Stimulated activated CD8-positive, alpha-beta memory T cell treated with anti-CD3 and anti-CD28 coated beads, Interleukin-15, amount 100 ng/mL, for 48 hours (primary cell): ENCODE results near the gene PCIF1.
"Not testable (repeated sequence)": the region's sequence is repeated elsewhere in the genome, so short reads cannot be mapped to it uniquely, and the experiment has no call there.

ENCODE experiments used
- DNase-seq, 2 donors: peaks; one replicate each; pipeline ENCODE4 v3.0.0-alpha.2; 2020; ENCODE audit warnings: low read depth in 2 of 2

The PCIF1 gene

DNA sequence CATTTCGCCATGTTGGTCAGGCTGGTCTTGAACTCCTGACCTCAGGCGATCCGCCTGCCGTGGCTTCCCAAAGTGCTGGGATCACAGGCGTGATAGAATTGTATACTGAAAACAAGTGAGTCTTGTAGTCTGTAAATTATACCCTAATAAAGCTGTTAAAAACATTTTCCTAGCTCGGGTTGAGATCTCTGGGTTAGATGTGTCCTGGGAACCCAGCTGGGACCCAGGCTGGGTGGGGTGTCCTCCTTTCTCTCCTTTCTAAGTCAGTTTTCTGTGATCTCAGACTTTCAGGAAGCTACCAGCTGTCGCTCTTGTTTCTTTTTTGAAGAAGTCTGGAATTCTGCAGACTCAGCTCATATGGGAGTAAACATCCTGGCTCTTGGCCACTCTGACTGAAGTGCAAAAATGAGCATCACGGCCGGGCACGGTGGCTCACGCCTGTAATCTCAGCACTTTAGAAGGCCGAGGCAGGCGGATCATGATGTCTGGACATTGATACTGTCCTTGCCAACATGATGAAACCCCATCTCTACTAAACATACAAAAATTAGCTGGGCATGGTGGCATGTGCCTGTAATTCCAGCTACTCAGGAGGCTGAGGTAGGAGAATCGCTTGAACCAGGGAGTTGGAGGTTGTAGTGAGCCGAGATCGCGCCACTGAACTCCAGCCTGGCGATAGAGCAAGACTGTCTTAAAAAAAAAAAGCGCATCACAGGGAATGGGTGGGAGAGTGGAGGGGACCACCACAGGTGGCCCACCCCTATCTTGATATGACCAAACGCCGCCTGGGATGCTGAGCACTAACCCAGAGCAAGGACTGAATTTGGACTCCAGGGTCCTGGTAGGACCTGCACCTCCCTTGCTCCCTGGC lies 9.9 kb upstream of the PCIF1 start:
- no peak for DNase-seq

DNA sequence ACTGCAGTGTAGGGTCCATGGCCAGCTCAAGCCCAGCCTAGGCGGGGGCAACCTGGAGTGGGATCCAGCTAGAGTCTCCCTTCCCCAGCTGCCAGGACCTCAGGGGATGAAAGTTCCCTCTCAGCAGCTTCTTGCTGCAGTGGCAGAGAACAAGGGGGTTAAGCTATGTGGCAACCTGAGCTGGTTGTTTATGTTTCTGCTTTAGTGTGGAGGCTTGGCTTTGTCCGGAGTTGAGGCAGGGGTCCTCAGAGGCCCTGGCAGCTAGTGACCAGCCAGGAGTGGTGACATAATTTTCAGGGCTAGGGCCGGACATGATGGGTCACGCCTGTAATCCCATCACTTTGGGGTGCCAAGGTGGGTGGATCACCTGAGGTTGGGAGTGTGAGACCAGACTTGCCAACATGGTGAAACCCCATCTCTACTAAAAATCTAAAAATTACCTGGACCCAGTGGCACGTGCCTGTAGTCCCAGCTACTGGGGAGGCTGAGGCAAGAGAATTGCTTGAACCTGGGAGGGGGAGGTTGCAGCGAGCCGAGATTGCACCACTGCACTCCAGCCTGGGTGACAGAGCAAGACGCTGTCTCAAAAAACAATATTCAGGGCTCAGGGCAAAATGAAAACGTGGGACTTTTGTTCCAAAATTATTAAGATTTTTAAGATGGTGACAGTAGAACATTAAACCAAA lies 8.5 kb upstream of the PCIF1 start:
- DNase-seq = no peak

DNA sequence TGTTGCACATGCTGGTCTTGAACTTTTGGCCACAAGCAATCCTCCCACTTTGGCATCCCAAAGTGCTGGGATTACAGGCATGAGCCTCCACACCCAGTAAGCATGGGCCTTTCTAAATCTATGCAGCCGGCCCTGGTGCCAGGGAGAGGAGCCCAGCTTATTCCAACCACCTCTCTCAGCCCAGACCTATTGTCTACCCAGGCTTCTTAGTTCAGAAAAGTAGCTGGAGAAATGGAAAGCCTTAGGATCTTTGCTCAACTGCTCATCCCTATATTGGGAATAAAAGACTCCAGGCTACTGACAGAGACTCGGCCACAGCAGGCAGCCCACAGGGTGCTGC lies 7.8 kb upstream of the PCIF1 start:
- DNase-seq = no peak

DNA sequence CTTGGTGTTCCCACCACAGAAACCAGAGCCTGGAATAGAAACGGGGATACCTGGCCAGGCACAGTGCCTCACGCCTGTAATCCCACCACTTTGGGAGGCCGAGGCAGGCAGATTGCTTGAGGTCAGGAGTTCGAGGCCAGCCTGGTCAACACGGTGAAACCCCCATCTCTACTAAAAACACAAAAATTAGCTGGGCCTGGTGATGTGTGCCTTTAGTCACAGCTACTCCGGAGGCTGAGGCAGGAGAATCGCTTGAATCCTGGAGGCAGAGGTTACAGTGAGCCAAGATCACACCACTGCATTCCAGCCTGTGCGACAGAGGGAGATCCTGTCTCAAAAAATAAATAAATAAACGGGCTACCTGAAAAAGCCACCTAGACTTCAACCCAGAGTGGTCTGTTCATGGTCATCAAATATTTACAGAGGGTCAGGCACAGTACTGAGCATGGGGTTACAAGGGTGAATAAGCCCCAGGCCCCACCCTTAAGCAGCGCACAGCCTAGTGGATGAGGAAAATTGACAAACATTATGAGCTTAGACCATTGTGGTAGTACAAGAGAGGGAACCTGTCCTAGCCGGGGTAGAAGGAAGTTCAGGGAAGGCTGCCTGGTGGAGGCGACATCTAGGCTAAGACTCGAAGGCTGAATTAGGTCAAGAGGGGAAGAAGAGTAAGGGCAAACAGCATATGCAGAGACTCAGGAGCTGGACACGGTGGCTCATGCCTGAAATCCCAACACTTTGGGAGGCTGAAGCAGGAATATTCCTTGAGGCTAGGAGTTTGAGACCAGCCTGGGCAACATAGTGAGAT lies 7.2 kb upstream of the PCIF1 start:
- DNase-seq = no peak

DNA sequence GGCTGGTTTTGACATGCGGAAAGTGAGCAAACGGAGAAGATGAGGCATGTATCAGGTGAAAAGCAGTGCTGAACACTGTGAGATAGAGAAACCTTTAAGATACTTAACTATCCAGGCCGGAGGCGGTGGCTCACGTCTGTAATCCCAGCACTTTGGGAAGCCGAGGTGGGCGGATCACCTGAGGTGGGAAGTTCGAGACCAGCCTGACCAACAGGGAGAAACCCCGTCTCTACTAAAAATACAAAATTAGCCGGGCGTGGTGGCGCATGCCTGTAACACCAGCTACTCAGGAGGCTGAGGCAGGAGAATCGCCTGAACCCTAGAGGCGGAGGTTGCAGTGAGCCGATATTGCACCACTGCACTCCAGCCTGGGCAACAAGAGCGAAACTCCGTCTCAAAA lies 2.8 kb upstream of the PCIF1 start:
- not testable (repeated sequence) for DNase-seq

GRCh38 chr20:45933266-45934045 lies 1.0 kb upstream of the PCIF1 start:
- peak; percentile 39 to 42 for DNase-seq

DNA sequence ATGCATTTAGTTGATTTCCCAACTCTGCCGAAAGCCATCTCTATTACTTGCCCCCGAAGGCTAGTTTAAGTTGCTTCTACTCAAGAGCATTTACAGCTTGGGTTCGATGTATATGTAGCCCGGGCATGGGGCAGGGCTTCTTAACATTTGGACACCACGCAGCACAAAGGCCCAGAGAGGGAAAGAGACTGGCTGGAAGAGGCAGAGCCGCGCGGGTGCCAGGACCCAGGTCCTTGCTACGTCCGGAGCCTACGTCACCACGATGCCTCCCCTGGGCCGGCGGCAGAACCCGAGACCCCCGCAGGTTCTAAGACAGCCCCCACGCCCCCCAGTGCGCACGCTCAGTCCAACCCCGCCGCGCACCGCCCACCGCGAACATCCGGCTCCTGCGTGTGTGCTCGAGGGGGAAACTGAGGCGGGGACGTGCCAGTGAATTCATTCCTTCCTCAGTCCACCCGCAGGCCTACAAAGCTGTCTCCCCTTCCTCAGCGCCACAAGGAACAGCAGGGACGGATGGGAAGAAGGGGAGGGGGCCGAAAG lies 367 bp upstream of the PCIF1 start:
- DNase-seq = peak in 1 of 2 donors; percentile 25

- no peak for DNase-seq
These were observed 1.0 kb downstream of the PCIF1 start for GRCh38 chr20:45935416-45936046.

DNA sequence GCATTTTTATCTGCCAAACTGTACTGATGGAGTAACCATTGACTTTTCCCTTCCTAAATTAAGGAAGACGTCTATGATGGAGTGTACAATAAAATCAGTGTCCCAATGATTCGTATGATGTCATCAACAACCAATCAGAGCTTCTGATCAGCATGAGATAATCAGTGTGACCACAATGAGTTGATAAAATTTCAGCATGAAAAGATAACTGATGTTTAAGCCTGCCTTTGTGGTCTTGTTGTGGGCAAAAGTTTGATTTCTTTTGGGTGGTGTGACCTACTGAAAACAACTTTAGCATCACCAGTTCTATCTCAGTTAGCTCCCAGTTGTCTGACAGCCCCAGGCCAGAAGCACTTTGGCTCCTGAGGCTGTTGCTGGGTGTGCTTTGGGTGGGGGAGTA lies 3.3 kb downstream of the PCIF1 start:
- no peak for DNase-seq

DNA sequence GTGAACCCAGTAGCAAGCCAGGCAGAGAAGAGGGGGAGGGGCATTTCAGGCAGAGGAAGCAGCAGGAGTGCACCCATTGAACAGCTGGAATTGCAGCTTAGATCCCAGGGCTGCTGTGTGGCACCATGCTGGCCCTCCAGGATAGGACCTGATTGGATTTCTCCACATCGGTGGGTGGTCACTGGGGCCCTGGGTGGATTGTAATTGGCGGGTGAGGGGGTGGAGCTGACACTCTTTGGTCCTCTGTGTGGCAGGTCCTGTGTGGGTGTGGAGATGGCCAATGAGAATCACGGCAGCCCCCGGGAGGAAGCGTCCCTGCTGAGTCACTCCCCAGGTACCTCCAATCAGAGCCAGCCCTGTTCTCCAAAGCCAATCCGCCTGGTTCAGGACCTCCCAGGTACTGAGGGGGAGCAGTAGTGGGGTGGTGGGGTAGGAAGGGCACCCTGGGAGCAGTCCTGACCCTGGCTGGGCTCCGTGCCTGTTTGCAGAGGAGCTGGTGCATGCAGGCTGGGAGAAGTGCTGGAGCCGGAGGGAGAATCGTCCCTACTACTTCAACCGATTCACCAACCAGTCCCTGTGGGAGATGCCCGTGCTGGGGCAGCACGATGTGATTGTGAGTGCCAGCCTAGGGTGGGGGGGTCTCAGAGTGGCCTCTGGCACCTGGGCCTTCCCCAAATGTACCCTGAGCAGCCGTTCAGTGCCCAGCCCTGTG lies 4.4 kb downstream of the PCIF1 start:
- no peak for DNase-seq

DNA sequence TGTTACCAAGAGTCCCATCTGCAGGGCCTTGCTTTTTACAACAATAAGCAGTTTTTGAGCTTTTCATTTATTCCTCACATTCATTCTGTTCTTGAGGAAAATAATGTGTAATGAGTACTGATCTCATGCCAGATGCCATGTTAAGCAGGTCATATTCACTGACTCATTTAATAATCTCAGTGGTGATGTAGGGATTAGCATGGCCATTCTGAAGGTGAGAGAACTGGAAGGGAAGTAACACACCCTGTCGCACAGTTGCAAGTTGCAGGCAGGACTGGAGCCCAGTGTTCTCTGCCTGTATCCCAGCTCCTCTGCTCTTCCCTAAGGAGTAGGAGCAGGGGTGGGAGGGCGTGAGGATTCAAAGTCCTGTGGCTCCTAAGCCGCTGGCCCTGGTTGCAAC lies 5.6 kb downstream of the PCIF1 start:
- DNase-seq = no peak

GRCh38 chr20:45940469-45940868 lies 6.0 kb downstream of the PCIF1 start:
- no peak for DNase-seq

DNA sequence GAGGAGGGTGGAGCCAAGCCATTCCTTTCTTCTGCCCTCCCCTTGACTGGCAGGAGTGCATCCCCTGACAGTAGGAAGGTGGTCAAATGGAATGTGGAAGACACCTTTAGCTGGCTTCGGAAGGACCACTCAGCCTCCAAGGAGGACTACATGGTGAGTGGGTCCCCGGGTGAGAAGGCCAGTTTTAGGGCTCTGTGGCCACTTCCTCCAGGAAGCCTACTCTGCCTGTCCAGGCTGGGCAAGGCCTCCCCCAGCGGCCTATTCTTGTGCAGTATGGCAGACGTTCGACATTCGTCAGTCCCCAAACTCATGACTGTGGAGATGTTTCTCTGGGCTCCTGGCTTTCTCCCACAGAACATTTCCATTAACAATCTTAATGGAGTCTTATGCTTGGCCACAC lies 9.1 kb downstream of the PCIF1 start:
- no peak for DNase-seq

DNA sequence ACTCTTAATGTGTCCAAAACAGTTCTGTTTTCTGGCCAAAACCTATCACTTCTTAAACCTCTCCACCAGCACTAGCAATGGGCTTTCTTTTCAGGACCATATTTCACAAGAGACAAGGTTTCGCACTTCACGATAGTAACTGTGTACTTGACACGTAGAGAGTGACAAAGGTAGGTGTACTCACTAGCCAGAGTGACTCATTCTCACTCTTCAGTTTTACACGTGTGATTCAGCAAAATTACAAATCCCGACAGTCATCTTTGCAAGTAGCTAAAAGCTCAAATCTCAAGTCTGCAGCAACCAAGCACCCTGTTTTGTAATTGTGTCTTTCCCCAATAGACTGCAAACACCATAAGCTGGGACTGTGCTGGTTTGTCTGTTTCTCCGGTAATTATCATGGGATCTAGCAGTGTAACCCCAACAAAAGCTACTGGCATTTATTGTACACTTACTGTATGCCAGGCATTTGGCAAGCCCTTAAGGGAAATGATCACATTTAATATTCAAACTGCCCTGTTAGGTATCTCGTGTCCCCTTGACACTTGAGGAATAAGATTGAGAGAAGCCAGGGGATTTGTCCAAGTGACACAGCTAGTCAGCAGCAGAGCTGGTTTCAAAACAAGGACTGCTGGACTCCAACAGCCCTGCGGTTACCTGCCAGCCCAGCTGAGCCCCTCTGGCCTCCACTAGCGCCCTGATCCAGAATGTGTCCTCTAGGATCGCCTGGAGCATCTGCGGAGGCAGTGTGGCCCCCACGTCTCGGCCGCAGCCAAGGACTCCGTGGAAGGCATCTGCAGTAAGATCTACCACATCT lies 9.9 kb downstream of the PCIF1 start:
- DNase-seq = no peak

- no peak for DNase-seq
These were observed 10.6 kb downstream of the PCIF1 start for GRCh38 chr20:45944965-45945677.

DNA sequence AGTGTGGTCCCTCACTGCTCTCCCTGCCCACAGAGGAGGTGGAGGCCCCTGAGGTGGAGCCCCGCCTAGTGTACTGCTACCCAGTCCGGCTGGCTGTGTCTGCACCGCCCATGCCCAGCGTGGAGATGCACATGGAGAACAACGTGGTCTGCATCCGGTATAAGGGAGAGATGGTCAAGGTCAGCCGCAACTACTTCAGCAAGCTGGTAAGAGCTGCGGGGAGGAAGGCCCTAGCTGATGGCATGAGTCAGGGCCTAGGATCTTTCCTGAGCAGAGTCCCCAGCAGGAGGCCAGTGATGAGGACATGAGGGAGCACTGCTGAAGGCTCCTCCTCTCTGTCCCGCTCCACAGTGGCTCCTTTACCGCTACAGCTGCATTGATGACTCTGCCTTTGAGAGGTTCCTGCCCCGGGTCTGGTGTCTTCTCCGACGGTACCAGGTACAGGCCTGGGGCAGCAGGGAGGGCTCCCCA lies 11.2 kb downstream of the PCIF1 start:
- DNase-seq = no peak

DNA sequence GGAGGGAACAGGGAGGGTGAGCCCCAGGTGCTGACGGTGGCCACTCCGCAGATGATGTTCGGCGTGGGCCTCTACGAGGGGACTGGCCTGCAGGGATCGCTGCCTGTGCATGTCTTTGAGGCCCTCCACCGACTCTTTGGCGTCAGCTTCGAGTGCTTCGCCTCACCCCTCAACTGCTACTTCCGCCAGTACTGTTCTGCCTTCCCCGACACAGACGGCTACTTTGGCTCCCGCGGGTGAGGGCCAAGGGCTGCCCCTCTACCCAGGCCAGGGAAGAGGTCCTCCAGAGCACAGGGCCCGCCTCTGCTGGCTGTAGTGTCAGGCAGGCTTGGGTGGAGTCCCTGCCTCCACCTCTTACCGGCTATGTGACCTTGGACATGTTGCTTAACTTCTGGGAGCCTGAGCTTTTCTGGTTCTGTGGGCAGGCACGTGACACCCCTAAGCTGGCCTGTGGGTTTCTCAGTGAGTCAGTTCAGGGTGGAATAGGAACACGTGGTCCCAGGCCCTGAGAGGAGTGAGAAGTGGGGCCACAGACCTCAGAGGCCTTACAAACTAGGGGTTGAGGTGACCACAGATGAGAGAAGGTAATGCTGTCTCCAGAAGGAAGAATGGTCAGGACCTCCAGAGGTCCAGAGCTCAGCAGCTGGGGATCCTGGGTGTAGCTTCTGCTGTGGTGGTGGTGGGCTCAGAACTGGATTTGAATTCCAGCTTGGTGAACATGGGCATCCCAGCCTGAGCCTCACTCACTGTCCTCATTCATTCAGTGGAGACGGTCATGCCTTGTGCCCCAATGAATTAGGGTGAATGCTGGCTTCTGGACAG lies 11.9 kb downstream of the PCIF1 start:
- peak; percentile 42 to 50 for DNase-seq
